ENCODE measurements around the gene B3GAT1. TPM values are rescaled to one million over a fixed set of nuclear protein-coding genes. Genes with fewer than 3 reads are reported as not detected.

B3GAT1 gene
- total RNA-seq, 3 donors from 2014 or later (not counting 1 experiment from before 2014, with no cell fraction given), result 41.3 to 78.4 (median 65.1) TPM

- no peaks in the 10 kb centered on the region for H3K36me3 ChIP-seq (ENCODE audit: control insufficient read depth, insufficient read depth, low read length)
- no peaks in the 10 kb centered on the region for H3K9me3 ChIP-seq (ENCODE audit: control insufficient read depth, insufficient read depth, low read length)
- H3K27ac ChIP-seq (ENCODE audit: low read length), result no peak overlapping the region
- intact Hi-C loops (cut with micrococcal nuclease), result no loop called here
- H3K27ac Mint-ChIP-seq, result peak overlapping the region; percentile 61 to 71
- H3K9me3 Mint-ChIP-seq, result no peaks in the 10 kb centered on the region
- 89% methylated on average over 30 of the region's 30 CpGs for WGBS (ENCODE audit: insufficient coverage)
- H3K4me3 Mint-ChIP-seq, result no peak overlapping the region
- no peak for DNase-seq
- peaks cover 0 to 6% of the 10 kb centered on the region in 2 donors for H3K27me3 Mint-ChIP-seq (ENCODE audit: low read depth in 2 of 2)
- TF ChIP-seq CTCF (IDR thresholded peaks at IDR 0.05), result no peak
- H3K4me3 ChIP-seq (ENCODE audit: low read length), result no peak overlapping the region
- H3K36me3 Mint-ChIP-seq, result no peaks in the 10 kb centered on the region
- H3K4me1 Mint-ChIP-seq, result peaks cover 43 to 65% of the 10 kb centered on the region in 2 donors
- H3K4me1 ChIP-seq (ENCODE audit: control insufficient read depth, insufficient read depth, low read length), result peaks cover 42% of the 10 kb centered on the region
- peaks cover 2% of the 10 kb centered on the region for H3K27me3 ChIP-seq (ENCODE audit: control insufficient read depth, insufficient read depth, low read length)
- no peak for ATAC-seq
These were observed 7.3 kb downstream of the B3GAT1 start for GRCh38 chr11:134404575-134405341.

GRCh38 chr11:134402910-134403309 lies 9.1 kb downstream of the B3GAT1 start:
- Histone ChIP-seq H3K4me1 (ENCODE audit: control insufficient read depth, insufficient read depth, low read length) (peaks cover 51% of the 10 kb centered on the region), H3K27me3 (ENCODE audit: control insufficient read depth, insufficient read depth, low read length) (no peaks in the 10 kb centered on the region), H3K9me3 (ENCODE audit: control insufficient read depth, insufficient read depth, low read length) (no peaks in the 10 kb centered on the region), H3K4me3 (ENCODE audit: low read length) (no peak overlapping the region), H3K27ac (ENCODE audit: low read length) (peak overlapping the region; percentile 52), H3K36me3 (ENCODE audit: control insufficient read depth, insufficient read depth, low read length) (no peaks in the 10 kb centered on the region)
- Mint-ChIP-seq H3K36me3 (no peaks in the 10 kb centered on the region), H3K4me3 (peak overlapping the region; percentile 56), H3K27ac (peak overlapping the region; percentile 78 to 82), H3K9me3 (no peaks in the 10 kb centered on the region), H3K27me3 (ENCODE audit: low read depth in 2 of 2) (no peaks in the 10 kb centered on the region), H3K4me1 (peaks cover 41 to 58% of the 10 kb centered on the region in 2 donors)
- no peak for DNase-seq
- intact Hi-C loops (cut with micrococcal nuclease), result no loop called here
- peak; percentile 9 to 31 (median 19) for ATAC-seq
- WGBS (ENCODE audit: insufficient coverage), result 86% methylated on average over 12 of the region's 12 CpGs
- no peak for TF ChIP-seq CTCF (IDR thresholded peaks at IDR 0.05)

GRCh38 chr11:134401825-134402809 lies 9.9 kb downstream of the B3GAT1 start:
- 70% methylated on average over 19 of the region's 19 CpGs for WGBS (ENCODE audit: insufficient coverage)
- H3K36me3 ChIP-seq (ENCODE audit: control insufficient read depth, insufficient read depth, low read length), result no peaks in the 10 kb centered on the region
- Mint-ChIP-seq H3K9me3 (no peaks in the 10 kb centered on the region), H3K27ac (peak overlapping the region; percentile 78 to 82), H3K4me3 (peak overlapping the region; percentile 56), H3K36me3 (no peaks in the 10 kb centered on the region), H3K27me3 (ENCODE audit: low read depth in 2 of 2) (no peaks in the 10 kb centered on the region), H3K4me1 (peaks cover 37 to 54% of the 10 kb centered on the region in 2 donors)
- no peaks in the 10 kb centered on the region for H3K27me3 ChIP-seq (ENCODE audit: control insufficient read depth, insufficient read depth, low read length)
- intact Hi-C loops (cut with micrococcal nuclease), result no loop called here
- no peaks in the 10 kb centered on the region for H3K9me3 ChIP-seq (ENCODE audit: control insufficient read depth, insufficient read depth, low read length)
- TF ChIP-seq CTCF (IDR thresholded peaks at IDR 0.05), result no peak
- H3K4me3 ChIP-seq (ENCODE audit: low read length), result no peak overlapping the region
- peak overlapping the region; percentile 47 for H3K27ac ChIP-seq (ENCODE audit: low read length)
- peak; percentile 71 to 85 (median 85) for ATAC-seq
- H3K4me1 ChIP-seq (ENCODE audit: control insufficient read depth, insufficient read depth, low read length), result peaks cover 45% of the 10 kb centered on the region
- DNase-seq, result peak in 1 of 2 donors; percentile 35

All from natural killer cell (primary cell).